NCI-H1105 treated with DMSO at 0.1 percent for 48 hours (cell line): ENCODE measurements around the gene CKM.
"Not testable (repeated sequence)": the region's sequence is repeated elsewhere in the genome, so short reads cannot be mapped to it uniquely, and the experiment has no call there.

ENCODE experiments used
- DNase-seq: peaks from one replicate; lab custom pipeline; 2025; lab: John Stamatoyannopoulos, UW

Gene CKM

GRCh38 chr19:45320997-45321775, 1.5 kb downstream of the CKM start:
- no peak for DNase-seq

GRCh38 chr19:45315304-45315703, 7.4 kb downstream of the CKM start:
- no peak for DNase-seq

GRCh38 chr19:45314708-45315245, 7.9 kb downstream of the CKM start:
- no peak for DNase-seq

GRCh38 chr19:45312285-45312684, 10.4 kb downstream of the CKM start:
- peak; percentile 27 for DNase-seq

- no peak for DNase-seq
Observed at GRCh38 chr19:45311621-45312020, 11.1 kb downstream of the CKM start.

GRCh38 chr19:45309322-45309721, 13.4 kb downstream of the CKM start:
- DNase-seq = not testable (repeated sequence)

- no peak for DNase-seq
Observed at GRCh38 chr19:45307361-45307760, 15.3 kb downstream of the CKM start.

GRCh38 chr19:45306518-45307027, 16.1 kb downstream of the CKM start:
- peak; percentile 95 for DNase-seq

GRCh38 chr19:45306040-45306439, 16.6 kb downstream of the CKM start:
- DNase-seq = no peak

GRCh38 chr19:45305421-45305820, 17.3 kb downstream of the CKM start:
- no peak for DNase-seq

- no peak for DNase-seq
Observed at GRCh38 chr19:45305007-45305406, 17.7 kb downstream of the CKM start.

- DNase-seq = no peak
Observed at GRCh38 chr19:45304141-45304926, 18.3 kb downstream of the CKM start.

- DNase-seq = no peak
Observed at GRCh38 chr19:45303269-45304060, 19.2 kb downstream of the CKM start.

GRCh38 chr19:45302416-45302815, 20.3 kb downstream of the CKM start:
- DNase-seq = no peak

GRCh38 chr19:45299719-45300118, 23.0 kb downstream of the CKM start:
- no peak for DNase-seq

GRCh38 chr19:45298264-45298663, 24.4 kb downstream of the CKM start:
- no peak for DNase-seq

- DNase-seq = no peak
Observed at GRCh38 chr19:45297674-45298073, 25.0 kb downstream of the CKM start.

GRCh38 chr19:45296355-45296754, 26.3 kb downstream of the CKM start:
- DNase-seq = no peak

GRCh38 chr19:45295873-45296272, 26.8 kb downstream of the CKM start:
- DNase-seq = no peak

- DNase-seq = no peak
Observed at GRCh38 chr19:45294291-45295029, 28.2 kb downstream of the CKM start.

- no peak for DNase-seq
Observed at GRCh38 chr19:45293682-45294081, 29.0 kb downstream of the CKM start.
